ENCODE results near the gene ADGRV1. TPM values are rescaled to one million over a fixed set of nuclear protein-coding genes. Genes with fewer than 3 reads are reported as not detected.

The ADGRV1 gene
- total RNA-seq, 1 experiment from 2014 or later: 64.8 TPM

DNA sequence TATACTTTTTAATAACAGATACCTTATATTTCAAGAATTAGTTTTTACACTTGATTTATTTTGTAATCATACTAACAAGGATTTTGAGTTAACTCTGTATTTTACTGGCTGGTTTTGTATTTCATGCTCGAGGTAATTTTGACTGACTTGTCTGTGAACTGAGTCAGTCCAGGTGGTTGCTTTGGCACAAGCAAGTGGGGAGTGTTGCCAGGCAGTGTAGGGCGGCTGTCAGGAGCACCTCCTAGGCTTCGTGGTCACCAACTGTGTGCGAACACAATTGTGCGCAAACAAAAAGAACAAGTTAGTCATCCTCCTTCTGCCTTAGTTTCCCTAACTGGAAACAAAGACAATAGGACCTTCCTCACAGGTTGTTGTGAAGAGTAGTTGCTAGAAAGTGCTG, 286.3 kb downstream of the ADGRV1 start:
- no peak overlapping the region for H4K91ac ChIP-seq (ENCODE audit: insufficient read length, low read depth, low read length)
- no peak overlapping the region; a peak in 2 of 7 replicates for H3K27ac Mint-ChIP-seq
- no peak overlapping the region for H3K18ac ChIP-seq (ENCODE audit: insufficient read length, low read depth, low read length)
- no peak overlapping the region for H2BK20ac ChIP-seq (ENCODE audit: low read depth, low read length, poor library complexity, severe bottlenecking)
- no peak overlapping the region for H3K4ac ChIP-seq (ENCODE audit: low read depth, low read length)
- H4K8ac ChIP-seq (replicated peaks; ENCODE audit: insufficient read length, low read depth, low read length): no peak overlapping the region
- no peak for DNase-seq
- H2AFZ ChIP-seq (ENCODE audit: low read length): no peak overlapping the region
- no peak overlapping the region for H2BK15ac ChIP-seq (ENCODE audit: low read depth, low read length)
- no peaks in the 10 kb centered on the region for H3K27me3 ChIP-seq (ENCODE audit: insufficient read depth, low read length)
- no peaks in the 10 kb centered on the region for H3K79me1 ChIP-seq (ENCODE audit: insufficient read depth, low read depth, low read length, poor library complexity, severe bottlenecking)
- H3K4me1 Mint-ChIP-seq: no peaks in the 10 kb centered on the region
- H3K27me3 Mint-ChIP-seq (ENCODE audit: low read depth): no peaks in the 10 kb centered on the region
- H3K36me3 Mint-ChIP-seq (ENCODE audit: insufficient read depth in 1 of 3, low read depth in 3 of 3): peaks cover 18 to 27% (median 27%) of the 10 kb centered on the region in 3 experiments
- H2BK5ac ChIP-seq (ENCODE audit: insufficient read length, low read length): no peak overlapping the region
- H3K4me1 ChIP-seq (ENCODE audit: insufficient read depth, low read length): no peaks in the 10 kb centered on the region
- no peak overlapping the region for H2BK120ac ChIP-seq (ENCODE audit: low read depth, low read length, poor library complexity, severe bottlenecking)
- no peak overlapping the region for H3K14ac ChIP-seq (ENCODE audit: insufficient read depth, low read length)
- H4K5ac ChIP-seq (ENCODE audit: insufficient read length, low read depth, low read length): no peak overlapping the region
- H3K9ac ChIP-seq (ENCODE audit: extremely low read depth, insufficient read length, low read length): no peak overlapping the region
- H3K23me2 ChIP-seq (ENCODE audit: insufficient read length, low read depth, low read length, poor library complexity, severe bottlenecking): no peaks in the 10 kb centered on the region
- H3K9me3 ChIP-seq (ENCODE audit: control insufficient read depth, low read depth, low read length): no peaks in the 10 kb centered on the region
- TF ChIP-seq, protein P1, sequence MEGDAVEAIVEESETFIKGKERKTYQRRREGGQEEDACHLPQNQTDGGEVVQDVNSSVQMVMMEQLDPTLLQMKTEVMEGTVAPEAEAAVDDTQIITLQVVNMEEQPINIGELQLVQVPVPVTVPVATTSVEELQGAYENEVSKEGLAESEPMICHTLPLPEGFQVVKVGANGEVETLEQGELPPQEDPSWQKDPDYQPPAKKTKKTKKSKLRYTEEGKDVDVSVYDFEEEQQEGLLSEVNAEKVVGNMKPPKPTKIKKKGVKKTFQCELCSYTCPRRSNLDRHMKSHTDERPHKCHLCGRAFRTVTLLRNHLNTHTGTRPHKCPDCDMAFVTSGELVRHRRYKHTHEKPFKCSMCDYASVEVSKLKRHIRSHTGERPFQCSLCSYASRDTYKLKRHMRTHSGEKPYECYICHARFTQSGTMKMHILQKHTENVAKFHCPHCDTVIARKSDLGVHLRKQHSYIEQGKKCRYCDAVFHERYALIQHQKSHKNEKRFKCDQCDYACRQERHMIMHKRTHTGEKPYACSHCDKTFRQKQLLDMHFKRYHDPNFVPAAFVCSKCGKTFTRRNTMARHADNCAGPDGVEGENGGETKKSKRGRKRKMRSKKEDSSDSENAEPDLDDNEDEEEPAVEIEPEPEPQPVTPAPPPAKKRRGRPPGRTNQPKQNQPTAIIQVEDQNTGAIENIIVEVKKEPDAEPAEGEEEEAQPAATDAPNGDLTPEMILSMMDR (conservative IDR thresholded peaks at IDR 0.05): no peak
- peaks cover 0 to 7% of the 10 kb centered on the region in 2 experiments; a peak in 3 of 5 replicates for H3K9me3 Mint-ChIP-seq
- H3T11ph ChIP-seq (ENCODE audit: low read length): no peak overlapping the region
- H2AK5ac ChIP-seq (ENCODE audit: insufficient read length, low read length): no peak overlapping the region
- H3K27ac ChIP-seq (ENCODE audit: insufficient read length, low read depth, low read length): no peak overlapping the region
- no peak overlapping the region for H2BK12ac ChIP-seq (ENCODE audit: insufficient read length, low read depth, low read length)
- no peak overlapping the region for H3K56ac ChIP-seq (ENCODE audit: insufficient read length, low read depth, low read length)
- H3K4me3 Mint-ChIP-seq: no peak overlapping the region
- WGBS (ENCODE audit: extremely low coverage, insufficient read length, low lambda C conversion rate): no CpG with 5 or more reads among the region's 5 CpGs
- no peak overlapping the region for H3K23ac ChIP-seq (ENCODE audit: insufficient read length, low read depth, low read length)
- H3K79me2 ChIP-seq (ENCODE audit: insufficient read depth, low read length): no peaks in the 10 kb centered on the region
- no peaks in the 10 kb centered on the region for H4K20me1 ChIP-seq (ENCODE audit: control insufficient read depth, insufficient read depth, insufficient read length)
- no peak overlapping the region for H3K4me2 ChIP-seq (ENCODE audit: insufficient read depth, insufficient read length, low read length)

Data from H9 (cell line).